Erythroblast (primary cell): ENCODE measurements around the gene LPO.

ENCODE experiments used
- GATA1 ChIP-seq: IDR thresholded peaks from 2 replicates; pipeline ENCODE4 v1.6.1; 2011; ENCODE audit warnings: low read depth, mild to moderate bottlenecking, control low read depth, low read length, moderate library complexity
- POLR2A ChIP-seq: IDR thresholded peaks from 2 replicates; pipeline ENCODE4 v1.6.1; 2011; ENCODE audit warnings: mild to moderate bottlenecking, low read length

DNA sequence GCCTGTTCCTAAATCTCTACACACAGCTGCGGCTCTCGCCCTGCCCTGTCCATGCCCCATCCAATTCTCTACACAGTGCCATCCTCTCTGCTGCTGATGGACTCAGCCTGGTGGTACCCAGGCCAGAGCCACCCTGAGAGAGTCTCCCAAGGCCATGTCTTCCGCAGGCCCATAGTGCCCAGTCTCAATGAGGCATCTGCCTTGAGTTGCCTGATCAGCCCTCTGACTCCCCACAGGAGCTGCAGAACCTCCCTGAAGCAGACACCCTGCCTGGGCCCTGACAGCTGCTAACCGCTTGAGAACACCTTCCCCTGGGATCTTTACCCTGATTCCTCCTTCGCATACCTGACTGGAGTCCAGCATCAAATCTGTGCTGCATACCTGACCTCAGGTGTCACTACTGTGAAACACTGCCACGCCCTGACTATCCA, 76.9 kb downstream of the LPO start:
- no peak for TF ChIP-seq POLR2A
- no peak for TF ChIP-seq GATA1
